Activated CD8-positive, alpha-beta memory T cell treated with anti-CD3 and anti-CD28 coated beads, Interleukin-2, amount 50 U/mL, for 24 hours (primary cell): ENCODE data around the gene CARMIL1.
A peak's percentile ranks its signal among the peaks of the same experiment; 100 is the strongest.

Experiments
- DNase-seq: peaks from one replicate; pipeline ENCODE4 v3.0.0-alpha.2; 2020; ENCODE audit errors: extremely low read depth

CARMIL1 gene

GRCh38 chr6:25506020-25506419 is 226.8 kb downstream of the CARMIL1 start:
- DNase-seq, result no peak

GRCh38 chr6:25508051-25508450 is 228.9 kb downstream of the CARMIL1 start:
- DNase-seq, result no peak

GRCh38 chr6:25511376-25511775 is 232.2 kb downstream of the CARMIL1 start:
- DNase-seq, result no peak

- DNase-seq, result no peak
Measured at GRCh38 chr6:25512560-25512959, 233.4 kb downstream of the CARMIL1 start.

- no peak for DNase-seq
Measured at GRCh38 chr6:25519856-25520255, 240.7 kb downstream of the CARMIL1 start.

- DNase-seq, result no peak
Measured at GRCh38 chr6:25524542-25524941, 245.4 kb downstream of the CARMIL1 start.

GRCh38 chr6:25525078-25525477 is 245.9 kb downstream of the CARMIL1 start:
- no peak for DNase-seq

GRCh38 chr6:25534942-25535631 is 255.9 kb downstream of the CARMIL1 start:
- no peak for DNase-seq

GRCh38 chr6:25535632-25536225 is 256.6 kb downstream of the CARMIL1 start:
- DNase-seq, result no peak

GRCh38 chr6:25536781-25537180 is 257.6 kb downstream of the CARMIL1 start:
- DNase-seq, result no peak

- no peak for DNase-seq
Measured at GRCh38 chr6:25537349-25538018, 258.3 kb downstream of the CARMIL1 start.

GRCh38 chr6:25541228-25541627 is 262.1 kb downstream of the CARMIL1 start:
- DNase-seq, result no peak

GRCh38 chr6:25542984-25543910 is 264.1 kb downstream of the CARMIL1 start:
- no peak for DNase-seq

- DNase-seq, result no peak
Measured at GRCh38 chr6:25544833-25545232, 265.7 kb downstream of the CARMIL1 start.

- no peak for DNase-seq
Measured at GRCh38 chr6:25547797-25548196, 268.6 kb downstream of the CARMIL1 start.

GRCh38 chr6:25548451-25548850 is 269.3 kb downstream of the CARMIL1 start:
- DNase-seq, result no peak

- no peak for DNase-seq
Measured at GRCh38 chr6:25550631-25551030, 271.5 kb downstream of the CARMIL1 start.

GRCh38 chr6:25553502-25553901 is 274.3 kb downstream of the CARMIL1 start:
- DNase-seq, result no peak

GRCh38 chr6:25555188-25555587 is 276.0 kb downstream of the CARMIL1 start:
- DNase-seq, result no peak

- DNase-seq, result peak; percentile 40
Measured at GRCh38 chr6:25556516-25556915, 277.3 kb downstream of the CARMIL1 start.

GRCh38 chr6:25558155-25558817 is 279.1 kb downstream of the CARMIL1 start:
- DNase-seq, result no peak
